Suppressor macrophage treated with lipopolysaccharide for 4 hours (primary cell): ENCODE measurements around the gene CDHR4.
"Not testable (repeated sequence)": the region's sequence is repeated elsewhere in the genome, so short reads cannot be mapped to it uniquely, and the experiment has no call there.

Experiments used
- DNase-seq: peaks from one replicate; pipeline ENCODE4 v3.0.0-alpha.2; 2020

The CDHR4 gene

DNA sequence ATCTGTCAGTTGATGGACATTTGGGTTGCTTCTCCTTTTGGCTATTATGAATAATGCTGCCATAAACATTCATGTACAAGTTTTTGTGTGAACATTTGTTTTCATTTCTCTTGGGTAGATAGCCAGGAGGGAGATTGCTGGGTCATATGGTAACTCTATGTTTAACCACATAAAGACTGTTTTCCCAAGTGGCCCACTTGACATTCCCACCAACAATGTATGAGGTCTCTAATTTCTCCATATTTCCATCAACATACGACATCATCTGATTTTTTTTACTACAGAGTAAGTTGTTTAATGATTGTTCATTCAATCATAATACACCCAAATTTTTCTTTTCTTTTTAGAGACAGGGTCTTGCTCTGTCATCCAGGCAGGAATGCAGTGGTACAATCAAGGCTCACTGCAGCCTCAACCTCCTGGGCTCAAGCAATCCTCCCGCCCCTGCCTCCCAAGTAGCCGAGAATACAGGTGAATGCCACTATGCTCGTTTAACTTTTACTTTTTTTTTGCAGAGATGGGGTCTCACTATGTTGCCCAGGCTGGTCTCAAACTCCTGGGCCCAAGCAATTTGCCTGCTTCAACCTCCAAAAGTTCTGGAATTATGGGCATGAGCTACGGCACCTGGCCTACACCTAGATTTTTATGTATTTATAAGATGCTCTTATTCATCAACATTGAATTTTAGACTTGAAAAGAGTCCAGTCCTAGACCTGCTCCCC lies 20.2 kb downstream of the CDHR4 start:
- DNase-seq: no peak

DNA sequence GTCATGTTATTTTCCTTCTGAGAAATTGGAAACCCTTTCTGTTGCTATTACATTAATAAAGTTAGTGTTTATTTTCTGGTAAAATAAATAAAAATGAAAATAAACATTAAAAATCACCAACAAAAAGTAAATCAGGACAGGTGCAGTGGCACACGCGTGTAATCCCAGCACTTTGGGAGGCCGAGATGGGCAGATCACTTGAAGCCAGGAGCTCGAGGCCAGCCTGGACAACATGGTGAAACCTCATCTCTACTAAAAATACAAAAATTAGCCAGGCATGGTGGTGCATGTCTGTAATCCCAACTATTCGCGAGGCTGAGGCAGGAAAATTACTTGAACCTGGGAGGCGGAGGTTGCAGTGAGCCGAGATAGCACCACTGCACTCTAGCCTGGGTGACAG lies 23.6 kb downstream of the CDHR4 start:
- DNase-seq: not testable (repeated sequence)

DNA sequence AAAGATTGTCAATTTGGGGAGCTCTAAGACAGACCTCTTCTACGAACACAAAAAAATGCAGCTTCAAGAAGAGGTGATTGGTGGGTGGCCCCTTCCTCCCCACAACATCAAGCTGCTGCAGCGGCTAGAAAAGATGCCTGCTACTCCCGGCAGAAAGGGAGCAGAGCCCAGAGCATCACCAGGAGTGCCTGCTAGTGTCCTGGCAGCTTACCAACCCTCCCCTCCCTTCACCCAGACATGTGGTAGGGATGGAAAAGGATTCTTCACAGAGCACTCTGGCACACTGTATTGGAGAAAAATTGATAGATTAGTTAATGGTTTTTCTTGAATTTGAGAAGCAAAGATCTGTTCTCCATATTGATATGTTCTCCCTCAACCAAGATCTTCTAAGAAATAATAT lies 24.1 kb downstream of the CDHR4 start:
- no peak for DNase-seq

DNA sequence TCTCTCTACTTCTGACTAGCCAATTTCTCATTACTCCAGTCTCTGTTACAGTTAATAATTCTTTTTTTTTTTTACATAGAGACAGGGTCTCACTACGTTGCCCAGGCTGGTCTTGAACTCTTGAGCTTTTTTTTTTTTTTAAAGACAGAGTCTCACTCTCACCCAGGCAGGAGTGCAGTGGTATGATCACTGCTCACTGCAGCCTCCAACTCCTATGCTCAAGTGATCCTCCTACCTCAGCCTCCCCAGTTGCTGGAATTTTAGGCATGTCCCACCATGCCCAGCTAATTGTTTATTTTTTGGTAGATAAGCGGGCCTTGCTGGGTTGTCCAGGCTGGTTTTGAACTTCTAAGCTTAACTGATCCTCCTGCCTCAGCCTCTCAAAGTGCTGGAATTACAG lies 27.0 kb downstream of the CDHR4 start:
- DNase-seq: no peak

DNA sequence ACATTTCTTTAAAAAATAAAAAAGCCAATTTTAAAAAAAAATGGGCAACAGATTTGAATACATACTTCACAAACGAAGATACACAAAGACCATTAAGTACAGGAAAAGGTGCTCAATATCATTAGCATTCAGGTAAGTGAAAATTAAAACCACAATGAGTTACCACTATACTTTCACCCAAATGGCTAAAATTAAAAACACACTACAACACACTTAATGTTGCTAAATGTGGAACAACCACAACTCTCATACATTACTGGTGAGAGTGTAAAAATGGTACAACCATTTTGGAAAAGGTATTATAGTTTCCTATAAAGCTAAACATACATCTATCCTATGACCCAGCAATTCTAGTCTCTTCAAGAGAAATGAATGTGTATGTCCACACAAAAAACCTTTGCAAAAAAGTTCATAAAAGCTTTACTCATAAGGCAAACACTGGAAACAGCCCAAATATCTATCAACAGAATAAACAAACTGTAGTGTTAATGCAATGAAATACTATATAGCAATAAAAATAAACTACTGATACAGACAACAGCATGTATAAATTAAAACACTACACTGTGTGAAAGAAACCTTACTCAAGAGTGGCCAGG lies 28.2 kb downstream of the CDHR4 start:
- no peak for DNase-seq

DNA sequence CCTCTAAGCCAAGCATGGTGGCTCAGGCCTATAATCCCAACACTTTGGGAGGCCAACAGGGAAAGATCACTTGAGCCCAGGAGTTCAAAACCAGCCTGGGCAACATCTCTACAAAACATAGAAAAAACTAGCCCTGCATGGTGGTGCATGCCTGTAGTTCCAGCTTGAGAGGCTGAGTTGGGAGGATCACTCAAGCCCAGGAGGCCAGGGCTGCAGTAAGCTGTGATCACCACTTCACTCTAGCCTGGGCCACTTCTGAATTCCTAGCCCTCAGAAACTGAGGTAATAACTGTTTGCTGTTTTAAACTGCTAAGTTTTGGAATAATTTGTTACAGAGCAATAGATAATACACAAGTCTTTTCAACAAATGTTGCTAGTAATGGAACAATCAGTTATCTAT lies 29.7 kb downstream of the CDHR4 start:
- no peak for DNase-seq

DNA sequence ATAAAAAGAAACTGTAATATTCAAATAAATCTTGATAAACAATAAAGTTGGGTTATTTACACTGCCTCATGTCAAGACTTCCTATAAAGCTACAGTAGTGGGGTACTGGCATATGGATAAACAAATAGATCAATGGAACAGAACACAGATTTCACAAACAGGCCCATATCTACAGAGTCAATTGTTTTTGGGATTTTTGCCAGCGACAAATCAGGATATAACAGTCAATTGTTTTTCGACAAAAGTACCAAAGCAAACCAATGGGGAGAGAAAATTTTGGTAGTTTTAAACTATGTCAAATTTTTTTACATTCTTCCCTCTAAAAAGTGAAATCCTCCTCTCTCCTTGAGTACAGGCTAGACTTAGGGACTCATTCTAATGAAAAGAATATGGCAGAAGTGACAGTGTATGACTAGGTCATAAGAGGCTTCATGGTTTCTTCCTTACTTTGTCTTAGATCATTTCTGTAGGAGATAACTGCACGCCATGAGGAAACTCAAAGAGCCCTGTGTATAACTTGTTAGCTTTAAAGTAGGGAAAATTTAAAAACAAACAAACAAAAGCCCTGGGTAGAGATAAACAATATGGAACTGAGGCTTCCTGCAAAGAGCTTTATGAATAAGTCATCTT lies 30.3 kb downstream of the CDHR4 start:
- no peak for DNase-seq

DNA sequence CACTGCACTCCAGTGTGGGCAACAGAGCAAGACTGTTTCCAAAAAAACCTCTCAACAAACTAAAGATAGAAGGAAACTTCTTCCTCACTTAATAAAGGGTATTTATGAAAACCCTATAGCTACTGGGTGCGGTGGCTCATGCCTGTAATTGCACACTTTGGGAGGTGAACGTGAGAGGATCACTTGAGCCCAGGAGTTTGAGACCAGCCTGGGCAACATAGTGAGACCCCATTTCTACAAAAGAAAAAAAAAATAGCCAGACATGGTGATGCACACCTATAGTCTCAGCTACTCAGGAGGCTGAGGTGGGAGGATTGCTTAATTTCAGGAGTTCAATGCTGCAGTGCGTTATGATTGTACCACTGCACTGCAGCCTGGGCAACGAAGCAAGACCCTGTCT lies 35.7 kb downstream of the CDHR4 start:
- DNase-seq: no peak

DNA sequence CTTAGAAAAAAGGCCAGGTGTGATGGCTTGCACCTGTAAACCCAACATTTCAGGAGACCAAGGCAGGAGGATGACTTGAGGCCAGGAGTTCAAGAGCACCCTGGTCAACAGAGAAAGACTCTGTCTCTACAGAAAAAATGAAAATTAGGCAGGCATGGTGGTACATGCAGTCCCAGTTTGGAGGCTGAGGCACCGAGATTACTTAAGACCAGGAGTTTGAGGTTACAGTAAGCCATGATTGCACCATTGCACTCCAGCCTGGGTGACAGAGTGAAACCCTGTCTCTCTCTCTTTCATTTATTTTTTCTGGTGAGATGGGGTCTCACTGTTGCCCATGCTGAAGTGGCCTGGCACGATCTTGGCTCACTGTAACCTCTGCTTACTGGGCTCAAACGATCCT lies 38.0 kb downstream of the CDHR4 start:
- DNase-seq: no peak

DNA sequence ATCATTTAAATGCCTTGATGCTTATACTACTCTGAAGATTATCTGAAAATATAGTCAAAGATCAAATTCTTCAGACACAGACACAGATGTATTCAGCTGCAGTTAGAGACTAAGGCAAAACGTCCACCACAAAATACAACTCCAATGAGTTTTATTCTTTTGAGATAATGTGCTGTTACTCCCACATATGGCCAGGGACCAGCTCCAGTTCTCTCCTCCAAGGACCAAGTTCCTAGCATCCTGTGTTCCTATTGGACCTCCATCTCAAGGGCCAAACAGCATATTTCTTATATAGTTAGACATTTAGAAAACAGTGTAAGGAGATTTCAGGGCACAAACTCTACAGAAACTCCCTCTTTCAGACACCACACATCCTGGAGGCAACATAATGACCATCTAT lies 40.4 kb downstream of the CDHR4 start:
- DNase-seq: no peak

DNA sequence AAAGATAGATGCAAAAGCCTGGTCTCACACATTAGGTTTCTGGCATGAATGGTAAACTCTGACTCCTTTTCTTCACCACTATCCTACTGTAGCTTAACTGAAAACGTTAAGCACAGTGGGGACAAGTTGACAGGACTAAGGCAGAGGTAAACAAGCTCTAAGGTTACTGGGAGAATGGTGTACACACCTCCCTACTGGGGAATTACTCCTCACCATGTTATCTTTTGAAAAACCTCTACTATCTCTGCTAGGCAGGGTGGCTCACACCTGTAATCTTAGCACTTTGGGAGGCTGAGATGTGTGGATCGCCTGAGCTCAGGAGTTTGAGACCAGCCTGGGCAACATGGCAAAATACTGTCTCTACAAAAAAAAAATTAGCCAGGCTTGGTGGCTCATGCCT lies 42.5 kb downstream of the CDHR4 start:
- no peak for DNase-seq

DNA sequence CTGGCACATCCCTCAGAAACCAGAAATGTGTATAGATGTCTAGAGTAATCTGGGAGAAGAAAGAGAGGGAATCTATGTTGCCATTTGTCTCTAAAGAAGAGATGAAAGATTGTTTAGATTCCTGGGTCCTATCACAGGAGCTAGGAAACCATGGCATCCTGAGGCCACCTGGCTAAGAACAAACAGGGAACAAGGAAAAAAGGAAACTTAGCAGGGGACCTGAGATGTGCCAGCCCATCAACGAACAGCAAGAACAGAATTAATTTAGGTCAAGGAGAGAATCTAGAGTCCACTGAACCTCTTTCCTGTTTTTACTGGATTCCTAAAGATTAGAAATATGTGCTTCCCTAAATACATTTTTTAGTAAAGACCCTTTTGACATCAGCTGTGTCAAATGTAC lies 43.6 kb downstream of the CDHR4 start:
- no peak for DNase-seq

DNA sequence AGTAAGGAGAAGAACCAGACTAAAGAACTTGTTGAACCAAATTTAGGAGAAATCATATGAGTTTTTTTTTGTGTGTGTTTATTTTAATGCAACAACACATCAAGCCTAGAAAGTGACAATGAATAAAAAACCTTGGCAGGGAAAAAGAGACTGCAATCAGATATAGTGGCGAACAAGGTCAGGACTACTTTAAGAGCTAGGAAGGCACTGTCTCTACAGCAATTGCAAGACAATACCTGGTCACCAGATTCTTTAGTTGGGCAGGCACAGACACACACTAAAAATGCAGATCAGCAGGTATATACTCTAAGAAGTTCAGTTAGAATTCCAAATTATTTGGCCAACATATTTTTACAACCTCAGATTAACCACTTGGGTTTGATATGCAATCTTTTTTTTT lies 45.1 kb downstream of the CDHR4 start:
- DNase-seq: no peak

DNA sequence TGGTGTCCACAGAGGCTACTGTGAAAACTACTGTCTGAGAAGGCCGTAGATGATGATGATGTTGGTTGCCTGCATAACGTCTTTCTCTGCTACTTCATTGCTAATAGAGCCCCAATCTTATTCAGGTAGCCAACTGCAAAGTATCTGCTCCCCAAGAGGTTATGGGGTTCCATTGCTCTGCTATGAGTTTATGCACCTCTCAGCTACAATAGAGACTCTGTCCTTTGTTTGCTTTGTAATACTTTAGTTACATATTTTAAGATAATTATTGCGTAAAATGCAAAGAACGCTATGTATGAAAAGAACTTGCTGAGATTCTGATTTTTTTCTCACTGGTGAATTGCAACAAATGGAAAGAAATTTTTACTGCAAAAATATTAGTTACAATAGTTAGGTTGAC lies 48.2 kb downstream of the CDHR4 start:
- DNase-seq: no peak

DNA sequence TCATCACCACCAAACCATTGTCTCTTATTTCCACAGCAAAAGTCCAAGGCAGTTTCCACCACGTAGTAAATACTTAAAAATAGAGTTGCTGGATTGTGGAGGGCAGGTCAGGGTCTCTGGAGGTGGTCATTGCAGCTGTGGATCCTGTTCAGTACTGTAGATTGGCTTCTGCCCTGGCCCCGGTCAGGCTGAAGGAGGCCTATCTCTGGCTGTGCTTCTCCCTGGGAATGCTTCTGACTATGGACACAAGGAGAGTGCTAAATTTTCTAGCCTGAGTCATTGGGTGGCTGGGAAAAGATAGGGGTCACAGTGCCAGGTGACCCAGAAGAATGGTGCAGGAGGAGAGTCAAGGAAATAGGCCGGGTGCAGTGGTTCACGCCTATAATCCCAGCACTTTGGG lies 49.6 kb downstream of the CDHR4 start:
- DNase-seq: no peak

DNA sequence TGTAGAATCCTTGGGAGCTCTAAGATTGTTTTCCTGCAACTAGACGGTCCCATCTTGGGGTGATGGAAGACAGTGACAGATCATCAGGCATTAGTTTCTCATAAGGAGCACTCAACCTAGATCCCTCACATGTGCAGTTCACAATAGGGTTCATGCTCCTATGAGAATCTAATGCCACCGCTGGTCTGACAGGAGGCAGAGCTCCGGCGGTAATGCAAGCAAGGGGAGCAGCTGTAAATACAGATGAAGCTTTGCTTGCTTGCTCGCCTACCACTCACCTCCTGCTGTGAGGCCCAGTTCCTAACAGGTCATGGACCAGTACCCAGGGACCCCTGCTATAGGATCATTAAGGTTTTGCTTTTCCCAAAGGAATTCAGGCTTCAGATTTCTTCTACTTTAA lies 50.8 kb downstream of the CDHR4 start:
- DNase-seq: not testable (repeated sequence)

DNA sequence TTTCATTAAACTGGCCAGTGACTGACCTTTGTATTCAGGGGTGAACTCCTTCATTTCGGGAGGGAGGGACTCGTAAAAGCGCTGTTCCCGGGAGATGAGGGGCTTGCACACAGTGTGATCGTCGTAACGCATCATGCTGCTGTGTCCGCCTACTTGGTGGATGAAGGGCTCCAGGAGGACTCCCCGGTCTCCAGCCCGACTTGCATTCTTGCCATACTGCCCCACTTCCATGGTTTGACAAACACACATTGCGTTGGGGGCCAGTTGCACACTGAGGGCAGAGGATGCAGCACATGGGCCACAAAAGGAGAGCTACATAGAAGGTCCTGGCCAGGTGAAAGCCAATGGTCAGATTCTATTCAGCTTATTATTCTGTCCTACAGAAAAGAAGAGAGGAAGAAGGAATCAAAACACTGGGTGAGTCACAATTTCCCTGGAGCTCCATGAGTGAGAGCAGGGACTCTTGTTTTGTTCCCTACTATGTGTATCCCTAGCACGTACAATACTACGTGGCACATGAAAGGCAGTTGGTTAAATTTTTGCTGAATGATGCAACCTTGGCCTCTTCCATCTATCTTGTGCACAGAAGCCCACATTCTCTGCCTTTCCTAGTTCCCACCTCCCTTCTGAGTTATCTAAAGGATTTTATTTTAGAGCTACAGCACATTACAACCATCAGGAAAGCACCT lies 51.7 kb downstream of the CDHR4 start:
- no peak for DNase-seq

DNA sequence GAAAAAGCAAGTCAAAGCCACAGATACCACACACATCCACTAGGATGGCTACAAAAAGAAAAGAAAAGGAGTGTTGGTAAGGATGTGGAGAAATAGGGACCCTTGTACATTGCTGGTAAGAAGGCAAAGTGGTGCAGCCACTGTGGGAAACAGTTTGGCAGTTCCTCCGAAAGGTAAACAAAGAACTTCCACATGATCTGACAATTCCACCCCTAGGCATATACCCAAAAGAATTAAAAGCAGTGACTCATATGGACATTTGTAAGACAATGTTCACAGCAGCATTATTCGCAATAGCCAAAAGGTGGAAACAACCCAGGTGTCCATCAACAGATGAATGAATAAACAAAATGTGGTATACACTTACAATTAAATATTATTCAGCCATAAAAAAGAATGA lies 53.7 kb downstream of the CDHR4 start:
- no peak for DNase-seq
